Lower lobe of right lung (tissue), 2 donors: ENCODE measurements around the gene DDX31. TPM values are rescaled to one million over a fixed set of nuclear protein-coding genes. Genes with fewer than 3 reads are reported as not detected.

Experiments used
- ATAC-seq, 2 donors: fragments of 200-7000 bp; cut with Tn5 transposase; one replicate each; pipeline ENCODE4 v1.9.1; 2020 to 2022; ENCODE audit warnings: mild to moderate bottlenecking in 2 of 2, moderate library complexity in 2 of 2
- DNase-seq: peaks from one replicate; pipeline ENCODE4 v3.0.0-alpha.2; 2020
- H3K27ac ChIP-seq: fragments of 200-600 bp; one replicate; pipeline ENCODE4 v1.8.0; 2022
- H3K27me3 ChIP-seq: fragments of 200-600 bp; one replicate; pipeline ENCODE4 v1.8.0; 2022; ENCODE audit warnings: low read depth
- H3K36me3 ChIP-seq: fragments of 200-600 bp; one replicate; pipeline ENCODE4 v1.8.0; 2022; ENCODE audit warnings: mild to moderate bottlenecking
- H3K4me1 ChIP-seq: fragments of 200-600 bp; one replicate; pipeline ENCODE4 v1.8.0; 2022
- H3K4me3 ChIP-seq: fragments of 200-600 bp; one replicate; pipeline ENCODE4 v1.8.0; 2022; ENCODE audit warnings: mild to moderate bottlenecking
- H3K9me3 ChIP-seq: fragments of 200-600 bp; one replicate; pipeline ENCODE4 v1.8.0; 2022
- CTCF ChIP-seq: fragments of 200-600 bp; IDR thresholded peaks from one replicate; pipeline ENCODE4 v1.8.0; 2022; ENCODE audit warnings: antibody characterized with exemption, mild to moderate bottlenecking
- intact Hi-C: fragments of 100-400 bp; cut with DNase I; formaldehyde crosslinking; loops from one replicate; pipeline ENCODE4 v1.11.0; 2022
- total RNA-seq: library from RNA; stranded (reverse); fragmentation: NEBNext Ultra II Directional; extraction: Animal tissue kit (Norgen Biotek cat#: 25700); gene quantifications from one replicate; pipeline ENCODE4 v1.2.1, GENCODE V29; 2021
- donor health status: DM: no; HTN: yes; CAD: no; lungs with severe emphysema.

Gene DDX31
- total RNA-seq, 1 donor from 2014 or later, result 14.1 TPM

GRCh38 chr9:132564526-132564925, 105.3 kb downstream of the DDX31 start:
- no peak overlapping the region for H3K4me3 ChIP-seq
- ATAC-seq, result no peak
- H3K27ac ChIP-seq, result no peak overlapping the region
- no peaks in the 10 kb centered on the region for H3K4me1 ChIP-seq
- TF ChIP-seq CTCF, result no peak
- no peaks in the 10 kb centered on the region for H3K36me3 ChIP-seq
- no peak for DNase-seq
- H3K27me3 ChIP-seq, result peaks cover 7% of the 10 kb centered on the region
- no peaks in the 10 kb centered on the region for H3K9me3 ChIP-seq
- intact Hi-C loops, result no loop called here

- Histone ChIP-seq H3K27ac (no peak overlapping the region), H3K36me3 (no peaks in the 10 kb centered on the region), H3K4me1 (no peaks in the 10 kb centered on the region), H3K9me3 (no peaks in the 10 kb centered on the region), H3K27me3 (peaks cover 7% of the 10 kb centered on the region), H3K4me3 (no peak overlapping the region)
- intact Hi-C loops, result no loop called here
- no peak for TF ChIP-seq CTCF
- DNase-seq (no peak), ATAC-seq (no peak)
Observed at GRCh38 chr9:132562306-132562573, 107.5 kb downstream of the DDX31 start.

- Histone ChIP-seq H3K9me3 (no peaks in the 10 kb centered on the region), H3K27ac (no peak overlapping the region), H3K36me3 (no peaks in the 10 kb centered on the region), H3K4me3 (no peak overlapping the region), H3K27me3 (peaks cover 7% of the 10 kb centered on the region), H3K4me1 (no peaks in the 10 kb centered on the region)
- no peak for DNase-seq
- no peak for ATAC-seq
- no peak for TF ChIP-seq CTCF
- intact Hi-C loops, result no loop called here
Observed at GRCh38 chr9:132560616-132561202, 109.1 kb downstream of the DDX31 start.

GRCh38 chr9:132559711-132560110, 110.1 kb downstream of the DDX31 start:
- no peak overlapping the region for H3K4me3 ChIP-seq

GRCh38 chr9:132557159-132557558, 112.6 kb downstream of the DDX31 start:
- H3K4me3 ChIP-seq, result no peak overlapping the region
- intact Hi-C loops, result no loop called here
- TF ChIP-seq CTCF, result no peak
- no peak overlapping the region for H3K27ac ChIP-seq
- no peaks in the 10 kb centered on the region for H3K36me3 ChIP-seq
- ATAC-seq (no peak), DNase-seq (no peak)
- peaks cover 6% of the 10 kb centered on the region for H3K27me3 ChIP-seq
- H3K9me3 ChIP-seq, result no peaks in the 10 kb centered on the region
- H3K4me1 ChIP-seq, result no peaks in the 10 kb centered on the region

More at GRCh38 chr9:132559711-132560110, 110.1 kb downstream of the DDX31 start:
- no peak for ATAC-seq
- Histone ChIP-seq H3K27me3 (peaks cover 7% of the 10 kb centered on the region), H3K4me1 (no peaks in the 10 kb centered on the region), H3K27ac (no peak overlapping the region), H3K9me3 (no peaks in the 10 kb centered on the region), H3K36me3 (no peaks in the 10 kb centered on the region)
- DNase-seq, result no peak
- no peak for TF ChIP-seq CTCF
- intact Hi-C loops, result no loop called here

- intact Hi-C loops, result no loop called here
- Histone ChIP-seq H3K4me1 (no peaks in the 10 kb centered on the region), H3K36me3 (no peaks in the 10 kb centered on the region), H3K4me3 (no peak overlapping the region), H3K9me3 (no peaks in the 10 kb centered on the region), H3K27ac (no peak overlapping the region), H3K27me3 (peaks cover 3% of the 10 kb centered on the region)
- no peak for TF ChIP-seq CTCF
- DNase-seq, result no peak
- no peak for ATAC-seq
Observed at GRCh38 chr9:132556714-132557113, 113.1 kb downstream of the DDX31 start.
